Stimulated activated CD4-positive, alpha-beta T cell treated with anti-CD3 and anti-CD28 coated beads, Interleukin-1b, Interleukin-23, amount 100 ng/mL, for 24 hours (primary cell): Measurements from ENCODE around the gene COX7B2.

ENCODE experiments used
- DNase-seq, 4 experiments: peaks; one replicate each; pipeline ENCODE4 v3.0.0-alpha.2; 2020; ENCODE audit warnings: low read depth in 4 of 4, low spot score in 1 of 4

The COX7B2 gene, protein sequence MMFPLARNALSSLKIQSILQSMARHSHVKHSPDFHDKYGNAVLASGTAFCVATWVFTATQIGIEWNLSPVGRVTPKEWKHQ

DNA sequence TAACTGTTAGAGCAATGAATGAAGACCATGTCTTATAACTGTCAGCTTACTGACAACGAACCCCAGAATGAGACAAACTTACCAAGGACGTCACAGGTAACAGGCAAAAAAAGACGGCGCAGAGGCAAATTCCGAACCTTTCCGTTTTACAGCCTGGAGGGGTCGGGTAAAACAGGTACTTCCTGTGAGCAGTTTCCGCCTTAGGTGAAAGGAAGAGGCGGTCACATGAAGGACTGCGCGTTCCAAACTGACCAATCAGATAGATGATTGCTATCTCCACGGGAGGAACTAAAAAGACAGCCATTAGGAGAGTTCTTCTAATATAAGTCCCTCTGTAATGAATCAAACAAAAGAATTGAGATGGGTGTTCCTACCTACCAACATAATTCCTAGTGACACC, at the start of gene COX7B2:
TSS of gene COX7B2 (minus strand) at position 168 of the 400 bp plus-strand sequence. CDS start 174,053 bp downstream, outside the sequence.
- DNase-seq: no peak

DNA sequence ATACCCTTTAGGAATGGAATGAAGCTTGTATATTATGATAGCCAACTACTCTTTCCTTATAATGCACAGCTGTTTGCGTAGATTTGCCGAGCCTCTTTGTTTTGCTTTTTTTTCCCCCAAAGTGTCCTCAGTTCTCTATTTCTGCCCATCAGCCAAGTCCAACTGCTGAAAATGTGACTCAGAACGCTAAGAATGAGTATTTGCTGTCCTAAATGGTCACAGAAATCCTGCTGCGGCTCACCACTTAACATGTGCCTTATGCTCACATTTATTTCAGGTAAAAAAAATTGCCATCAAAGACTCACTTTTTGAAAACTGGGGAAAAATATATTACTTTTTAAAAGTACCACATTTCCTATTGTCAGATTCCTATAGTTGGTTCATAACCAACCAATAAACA, 47.4 kb upstream of the COX7B2 start:
- DNase-seq: no peak

DNA sequence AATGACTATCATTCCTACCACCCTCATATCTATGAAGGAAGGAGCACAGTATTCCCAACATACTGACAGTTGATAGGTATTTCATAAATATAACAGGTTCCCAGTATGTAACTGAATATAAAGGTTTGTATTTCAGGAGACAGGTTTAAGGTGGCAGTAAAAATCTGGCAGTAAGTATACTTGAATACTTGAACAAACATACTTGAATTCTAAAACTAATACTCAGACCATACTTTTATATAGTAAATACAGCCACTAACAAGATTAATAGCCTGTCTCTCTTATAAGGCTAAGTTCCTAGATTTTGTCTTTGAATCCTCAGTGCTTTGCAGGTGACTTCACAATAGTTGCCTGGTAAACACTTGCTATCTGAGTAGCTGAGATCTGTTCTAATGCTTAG, 46.6 kb upstream of the COX7B2 start:
- no peak for DNase-seq

DNA sequence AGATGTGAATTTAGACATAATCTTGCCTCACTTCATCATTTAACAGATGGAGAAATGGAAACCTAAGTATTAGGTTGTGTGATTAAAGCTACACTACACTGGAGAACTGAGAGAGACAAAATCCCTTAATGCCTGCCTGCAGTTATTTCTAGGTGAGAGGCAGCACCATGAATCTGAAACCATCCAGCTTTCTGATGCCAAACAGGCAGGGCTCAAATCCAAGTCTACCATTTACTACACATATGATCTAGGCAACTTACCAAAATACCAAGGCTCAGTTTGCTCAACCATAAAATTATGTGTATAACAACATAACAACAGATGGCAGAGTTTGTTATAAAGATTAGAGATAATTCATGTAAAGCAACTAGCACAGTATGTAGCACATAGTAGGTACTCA, 45.6 kb upstream of the COX7B2 start:
- DNase-seq: no peak

DNA sequence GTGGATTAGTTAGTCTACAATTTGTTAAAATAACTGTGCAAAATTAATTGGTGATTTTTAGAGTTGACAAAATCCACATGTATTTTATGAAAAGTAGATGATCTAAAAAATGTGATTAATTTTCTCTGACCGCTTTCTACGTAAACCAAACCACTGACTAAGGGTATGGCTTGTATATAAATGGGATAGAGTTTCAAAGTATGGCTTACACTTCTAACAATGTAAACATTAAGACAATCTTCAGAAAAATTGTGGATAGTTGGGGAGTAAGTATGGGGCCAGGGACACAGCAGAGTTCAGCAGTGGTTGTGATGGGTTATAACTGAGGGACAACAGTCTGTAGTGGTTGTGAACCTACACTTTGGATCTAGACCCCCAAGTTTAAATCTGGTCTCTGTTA, 44.5 kb upstream of the COX7B2 start:
- DNase-seq: no peak

DNA sequence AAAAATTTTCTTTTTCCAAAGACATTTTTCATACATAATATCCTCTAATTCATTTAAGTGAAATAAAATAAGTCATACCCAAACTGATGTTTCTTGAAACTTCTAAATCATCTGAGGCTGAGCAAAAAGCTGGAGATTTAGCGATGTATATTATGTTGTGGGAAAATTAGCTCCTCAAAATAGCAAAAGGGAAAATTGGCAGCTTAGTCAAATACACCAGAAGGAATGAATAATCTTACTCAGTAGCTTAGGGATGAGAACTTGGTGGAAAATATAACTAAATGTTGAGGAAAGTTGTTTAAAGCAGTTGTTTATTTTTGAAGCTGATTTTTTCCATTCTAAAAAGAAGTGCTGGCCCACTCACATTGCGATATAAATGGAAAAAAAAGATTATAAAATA, 43.4 kb upstream of the COX7B2 start:
- DNase-seq: no peak

DNA sequence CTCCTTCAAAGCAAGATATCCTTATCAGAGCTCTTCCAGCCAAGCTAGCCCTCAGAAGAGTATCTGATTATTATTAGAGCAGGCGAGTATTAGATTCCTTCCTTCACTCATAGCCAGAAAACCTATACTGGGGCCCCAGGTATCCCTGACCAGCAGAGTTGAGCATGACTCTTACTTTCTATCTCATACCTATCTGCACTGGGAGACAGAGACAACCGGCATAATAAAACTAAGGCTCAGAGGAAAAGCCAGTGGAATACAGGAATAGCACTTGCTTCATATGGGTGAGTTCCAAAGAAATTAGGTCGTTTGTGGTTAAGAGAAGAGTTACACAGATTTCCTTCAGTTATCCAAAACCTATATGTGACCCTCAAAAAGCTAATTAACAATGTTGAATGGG, 41.8 kb upstream of the COX7B2 start:
- DNase-seq: no peak

DNA sequence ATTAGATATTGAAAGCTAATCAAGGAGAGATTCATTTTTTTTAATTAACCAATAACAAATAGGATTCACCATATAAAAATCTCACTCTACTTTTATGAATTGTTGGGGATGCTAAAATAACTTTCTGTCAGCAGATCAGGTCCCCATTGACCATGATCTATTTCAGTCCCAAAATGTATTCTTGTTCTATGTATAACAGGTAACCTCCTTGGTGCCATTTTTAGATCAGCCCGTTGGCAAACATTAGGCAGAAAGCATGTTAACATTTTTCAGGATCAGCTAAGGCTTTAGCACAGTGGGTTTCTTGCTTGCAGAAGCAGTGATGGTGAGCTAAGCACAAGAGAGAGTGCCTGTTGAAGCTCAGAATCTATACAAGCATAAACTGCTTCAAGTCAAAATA, 40.8 kb upstream of the COX7B2 start:
- no peak for DNase-seq

DNA sequence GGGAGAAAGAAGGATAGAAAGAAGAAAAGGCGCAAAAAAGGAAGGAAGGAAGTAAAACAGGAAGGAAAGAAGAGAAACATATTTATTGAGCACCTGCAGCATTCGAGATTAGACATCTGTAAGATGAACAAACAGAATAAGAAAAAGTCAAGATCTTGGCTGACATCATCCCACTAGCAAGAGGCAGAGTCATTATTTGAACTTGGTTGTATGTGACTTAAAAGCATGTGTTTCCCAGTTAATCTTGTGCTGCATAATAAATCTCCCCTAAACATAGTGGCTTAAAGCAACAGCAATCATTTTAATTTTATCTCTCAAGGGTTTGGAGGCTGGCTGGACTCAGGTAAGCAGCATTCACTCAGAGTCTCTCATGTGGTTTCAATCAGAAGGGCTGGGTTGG, 38.5 kb upstream of the COX7B2 start:
- no peak for DNase-seq

DNA sequence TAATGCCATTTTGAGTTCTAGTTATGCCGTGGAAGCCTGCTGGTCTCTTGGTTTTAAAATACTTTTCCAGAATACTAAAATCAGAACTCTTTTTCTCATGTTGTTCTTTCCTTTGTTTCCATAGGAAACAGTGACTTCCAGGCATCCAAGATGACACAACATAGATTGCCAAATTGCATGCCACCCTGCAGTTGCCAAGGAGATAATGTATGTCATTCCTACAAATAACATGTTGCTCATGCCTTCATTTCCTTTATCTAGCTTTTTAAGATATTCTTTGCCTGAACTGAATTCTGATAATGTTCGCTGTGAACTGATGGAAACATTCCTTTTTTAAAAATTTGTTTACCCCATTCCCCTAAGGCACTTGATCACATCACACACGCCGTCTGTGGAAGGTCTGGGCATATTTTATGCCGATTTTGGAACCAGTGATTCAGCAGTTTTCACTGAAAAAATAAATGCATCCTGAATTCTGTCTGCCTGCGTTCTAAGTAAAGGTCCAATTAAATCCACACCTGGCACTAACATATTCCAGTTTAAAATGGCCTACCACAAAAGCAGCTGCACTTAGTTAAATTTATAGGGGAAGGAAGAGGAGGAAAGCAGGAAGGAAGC, 38.0 kb upstream of the COX7B2 start:
- no peak for DNase-seq

DNA sequence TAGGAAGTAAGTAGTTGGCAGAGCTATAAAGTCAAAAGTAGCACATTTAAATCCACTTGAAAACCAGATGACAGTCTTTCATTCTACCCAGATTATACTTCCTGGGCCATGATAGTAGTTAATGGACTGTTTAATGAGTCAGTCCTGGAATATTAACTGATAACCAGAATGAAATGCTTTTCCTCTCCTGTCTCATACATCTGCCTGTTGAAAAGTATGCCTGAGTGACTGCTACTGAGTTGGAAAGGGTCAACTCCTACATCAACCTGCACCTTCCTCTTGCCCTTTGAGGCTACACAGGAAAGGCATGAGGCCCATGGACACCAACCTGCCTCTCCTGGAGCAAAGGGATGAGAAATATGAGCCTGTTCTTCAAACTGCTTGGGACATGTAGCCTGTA, 36.0 kb upstream of the COX7B2 start:
- DNase-seq: no peak

DNA sequence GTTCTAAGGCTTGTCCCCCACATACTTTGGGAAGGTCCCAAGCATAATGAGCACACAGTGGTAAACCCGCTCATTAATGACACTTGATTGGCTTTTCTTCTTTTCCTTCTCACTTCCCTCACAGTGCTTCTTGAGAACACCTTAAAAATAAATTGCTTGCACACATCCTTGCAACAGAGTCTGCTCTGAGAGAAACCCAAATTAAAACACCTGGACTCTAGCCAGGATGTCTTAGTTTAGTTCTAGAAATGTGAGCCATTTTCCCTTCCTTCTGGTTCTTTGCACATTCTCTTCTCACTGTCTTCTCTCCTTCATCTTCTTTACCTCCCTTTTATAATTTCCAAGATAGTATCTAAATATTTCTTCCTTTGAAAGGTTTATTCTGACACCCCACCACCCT, 35.3 kb upstream of the COX7B2 start:
- DNase-seq: no peak

DNA sequence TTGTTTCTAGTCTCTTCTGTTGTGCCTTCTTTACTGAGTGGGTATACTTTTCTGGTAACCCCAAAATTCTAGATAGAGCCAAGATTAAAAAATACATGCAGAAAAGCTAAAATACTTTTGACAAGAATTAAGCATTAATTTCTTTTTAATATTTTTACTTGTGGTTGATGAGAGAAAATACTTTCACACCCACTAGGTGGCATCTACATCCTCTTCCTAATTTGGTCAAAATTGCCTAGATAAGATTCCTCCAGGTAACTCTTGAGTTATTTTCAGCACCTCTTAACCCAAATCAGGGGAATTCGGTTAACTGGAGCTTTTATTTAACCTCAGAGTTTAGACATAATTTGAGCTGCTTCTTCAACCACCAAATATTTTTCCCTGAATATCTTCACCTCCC, 28.4 kb upstream of the COX7B2 start:
- no peak for DNase-seq

DNA sequence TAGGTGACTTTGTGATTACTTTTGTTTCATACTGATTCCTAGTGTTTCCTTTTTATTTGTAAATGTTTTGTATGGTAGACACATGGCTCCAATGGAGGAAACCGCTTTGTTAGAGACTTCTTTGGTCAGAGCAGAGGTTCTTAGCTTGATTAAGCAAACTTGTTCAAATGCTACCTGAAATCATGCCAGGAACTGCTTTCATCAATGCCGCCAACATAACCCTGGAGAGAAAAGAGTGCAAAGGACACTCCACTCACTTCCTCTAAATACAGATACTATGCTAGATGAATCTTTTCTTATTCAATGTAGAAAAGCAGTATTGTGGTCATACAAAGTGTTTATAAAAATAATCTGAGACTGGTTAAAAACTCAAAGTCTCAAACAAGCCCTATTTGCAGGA, 25.7 kb upstream of the COX7B2 start:
- no peak for DNase-seq

DNA sequence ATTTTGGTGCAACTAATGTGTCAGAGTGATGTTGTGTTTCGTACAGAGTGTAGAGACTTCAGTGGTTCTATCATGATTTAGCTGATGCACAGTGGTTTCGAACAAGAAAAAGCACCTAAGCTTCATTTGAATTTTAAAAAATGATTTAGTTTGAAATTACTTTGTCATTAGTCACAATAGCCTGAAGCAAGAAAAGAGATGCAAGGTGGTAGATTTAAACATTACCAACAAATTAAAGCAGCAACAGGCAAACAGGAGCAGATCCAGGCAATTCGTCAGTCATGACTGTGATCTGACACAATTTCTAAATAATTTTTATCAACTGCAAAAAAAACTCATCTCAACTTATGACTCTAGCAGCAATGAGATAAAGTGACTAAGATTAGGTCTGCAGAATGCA, 24.6 kb upstream of the COX7B2 start:
- DNase-seq: no peak

DNA sequence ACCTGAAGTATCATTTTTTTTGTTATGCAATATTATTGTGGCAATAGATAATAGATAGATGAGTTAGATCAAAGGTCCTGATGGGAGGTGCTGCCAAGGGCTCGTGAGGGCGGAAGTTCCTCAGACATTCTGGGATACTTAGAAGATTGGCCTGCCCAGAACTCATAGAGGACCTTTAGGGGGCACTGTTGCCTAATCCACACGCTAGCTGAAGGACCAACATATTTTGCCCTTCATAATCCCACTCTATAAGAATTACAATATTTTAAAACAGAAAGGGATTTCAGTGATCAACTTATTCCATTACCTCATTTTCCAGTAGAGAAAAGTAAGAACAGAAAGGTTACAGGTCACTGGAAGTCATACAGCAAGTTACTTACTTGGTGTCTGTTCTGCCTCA, 22.9 kb upstream of the COX7B2 start:
- DNase-seq: no peak

DNA sequence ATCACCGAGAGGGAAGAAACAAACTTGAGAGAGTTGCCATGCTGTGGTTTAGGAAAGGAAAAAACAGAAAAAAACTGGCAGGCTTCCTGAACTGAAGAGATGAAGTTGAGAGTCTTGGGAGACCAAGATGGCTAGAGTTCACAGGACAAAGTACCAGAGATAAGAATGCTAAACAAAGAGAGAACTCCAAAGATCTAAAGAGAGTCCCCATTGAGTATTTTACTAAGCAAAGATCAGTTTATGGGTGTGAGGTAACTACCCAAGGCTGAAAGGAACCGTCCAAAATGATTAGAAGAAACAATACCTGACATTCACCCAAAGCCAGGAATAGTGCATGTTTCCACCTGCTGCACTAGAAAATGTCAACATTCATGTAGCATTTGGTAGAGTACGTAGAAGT, 21.8 kb upstream of the COX7B2 start:
- DNase-seq: no peak

DNA sequence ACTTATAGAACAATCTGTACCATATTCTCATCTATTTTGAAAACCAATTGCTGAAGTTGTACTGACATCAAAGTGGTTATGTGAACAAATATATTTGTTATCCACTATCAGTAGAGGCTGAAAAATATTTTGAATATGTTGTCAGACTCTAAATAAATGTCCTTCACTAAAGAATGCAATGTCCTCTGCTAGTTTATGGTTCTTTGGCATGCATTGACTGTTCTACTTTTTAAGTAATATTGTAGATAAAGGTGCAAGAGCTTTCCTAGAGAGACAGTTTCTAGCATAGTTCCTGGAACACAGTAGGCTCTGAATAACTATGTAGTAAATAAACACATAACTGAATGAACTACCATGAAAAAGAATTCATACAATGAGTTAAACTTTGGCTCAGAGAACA, 18.2 kb upstream of the COX7B2 start:
- no peak for DNase-seq

DNA sequence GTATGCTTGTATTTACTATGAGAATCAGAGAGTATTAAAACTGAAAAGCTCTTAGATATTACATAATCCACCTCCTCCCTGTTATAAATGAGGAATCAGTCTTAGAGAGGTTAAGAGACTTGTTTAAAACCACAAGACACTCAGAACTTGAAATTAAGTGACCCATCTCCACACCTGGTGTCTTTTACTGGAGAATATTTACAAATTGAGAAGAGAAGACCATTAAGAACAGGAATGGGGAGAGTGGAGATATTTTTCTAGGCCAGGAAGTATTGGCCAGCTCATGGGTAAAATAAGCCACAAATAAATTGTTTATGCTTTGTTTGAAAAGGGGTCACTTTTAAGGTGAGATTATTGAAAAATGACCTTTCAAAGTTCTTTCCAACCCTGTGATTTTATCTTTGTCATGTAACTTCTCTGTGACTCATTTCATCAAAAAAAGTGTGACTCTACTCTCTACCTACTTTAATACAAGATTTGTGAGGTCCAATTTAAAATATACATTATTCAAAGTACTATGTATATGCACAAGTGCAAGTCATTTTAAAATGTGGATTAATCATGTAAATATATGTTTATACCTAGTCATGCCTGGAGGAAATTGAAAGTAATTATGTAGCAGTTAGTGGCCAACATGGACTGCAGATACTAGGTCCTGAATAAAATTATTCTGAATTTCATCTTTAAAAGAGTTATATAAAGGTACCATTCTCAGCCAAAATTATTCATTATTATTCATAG, 15.9 kb upstream of the COX7B2 start:
- DNase-seq: no peak

DNA sequence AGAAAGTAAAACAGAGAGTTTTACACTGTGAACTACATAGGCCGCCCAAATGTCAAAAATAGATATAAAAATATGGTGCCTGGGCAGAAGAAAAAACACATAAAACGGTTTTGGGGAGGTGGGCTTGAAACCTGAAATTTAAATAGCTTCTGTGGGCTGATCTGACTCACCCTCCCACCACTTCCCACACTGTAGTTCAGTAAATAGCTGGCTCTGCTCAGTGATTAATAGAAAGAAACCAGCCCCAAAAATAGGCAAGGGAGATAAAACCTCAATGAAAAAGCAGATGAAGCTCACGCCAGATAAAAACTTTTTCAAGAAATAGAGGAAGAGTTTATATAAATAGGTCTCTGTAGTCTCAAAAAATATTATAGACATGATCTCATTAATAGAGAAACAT, 13.2 kb upstream of the COX7B2 start:
- DNase-seq: no peak

DNA sequence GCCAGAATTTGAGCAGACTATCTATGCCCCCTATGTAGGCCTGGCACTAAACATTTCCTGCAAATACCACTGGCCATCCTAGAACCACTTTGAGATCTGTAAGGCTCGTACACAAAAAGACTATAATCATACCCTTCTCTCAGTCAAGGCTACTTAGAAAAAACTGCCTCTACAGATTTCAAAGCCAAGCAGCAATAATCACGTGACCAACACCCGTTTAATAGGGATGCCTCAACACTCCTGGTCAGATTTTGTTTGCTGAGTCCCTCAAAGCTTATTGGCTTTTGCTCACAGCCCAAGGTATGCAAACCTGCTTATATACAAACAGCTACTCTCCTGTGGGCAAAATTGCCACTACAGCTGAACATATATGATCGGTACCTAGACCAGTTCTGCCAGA, 897 bp downstream of the COX7B2 start:
- DNase-seq: no peak

DNA sequence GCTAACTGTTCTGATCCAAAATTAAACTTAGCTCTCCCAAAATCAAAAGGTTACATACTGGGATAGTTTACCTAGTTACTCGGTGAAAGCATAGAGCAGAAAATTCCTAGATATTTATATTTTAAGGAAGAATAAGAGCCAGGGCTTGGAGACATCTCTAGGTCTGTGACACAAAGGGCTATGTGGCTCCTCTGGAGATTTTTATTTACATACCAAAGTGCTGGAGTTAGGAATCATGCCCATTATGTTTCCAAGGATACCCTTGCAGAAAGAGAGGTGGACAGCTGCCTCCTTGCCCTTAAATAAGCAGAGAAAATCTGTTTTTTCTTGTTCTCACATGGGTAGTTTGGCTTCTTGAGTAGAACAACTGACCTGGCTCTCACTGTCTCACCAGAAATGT, 9.0 kb downstream of the COX7B2 start:
- no peak for DNase-seq

DNA sequence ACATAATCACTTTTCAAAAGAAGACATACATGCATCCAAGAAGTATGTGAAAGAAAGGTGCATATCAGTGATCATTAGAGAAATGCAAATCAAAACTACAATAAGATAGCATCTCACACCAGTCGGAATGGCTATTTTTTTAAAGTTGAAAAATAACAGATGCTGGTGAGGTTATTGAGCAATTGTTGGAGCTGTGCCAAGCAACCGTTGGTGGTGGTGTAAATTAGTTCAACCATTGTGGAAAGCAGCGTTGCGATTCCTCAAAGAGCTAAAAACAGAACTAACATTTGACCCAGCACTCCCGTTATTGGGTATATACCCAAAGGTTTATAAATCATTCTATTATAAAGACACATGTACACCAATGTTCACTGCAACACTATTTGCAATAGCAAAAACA, 14.2 kb downstream of the COX7B2 start:
- DNase-seq: no peak
